Measurements from ENCODE around the gene H1-8. TPM values are rescaled to one million over a fixed set of nuclear protein-coding genes. Genes with fewer than 3 reads are reported as not detected.

H1-8 gene
- total RNA-seq, 1 donor from 2014 or later: not detected

- no peak for DNase-seq (ENCODE audit: low spot score in 2 of 2)
- Histone ChIP-seq H3K27ac (peak overlapping the region; percentile 89 to 92), H3K4me3 (peak overlapping the region; percentile 37 to 45), H3K36me3 (no peaks in the 10 kb centered on the region), H3K4me1 (peaks cover 46 to 78% of the 10 kb centered on the region in 2 donors), H3K9me3 (no peaks in the 10 kb centered on the region), H3K27me3 (no peaks in the 10 kb centered on the region)
- TF ChIP-seq CTCF (IDR thresholded peaks at IDR 0.05): no peak
- intact Hi-C loops (cut with DNase I): loop anchor here (1.0 to 2.0 kb wide), 3 partner anchors 9 to 37 kb away; no protein-coding TSS in a partner anchor
Measured at GRCh38 chr3:129595544-129596193, 52.7 kb downstream of the H1-8 start.

GRCh38 chr3:129596194-129597086, 53.5 kb downstream of the H1-8 start:
- Histone ChIP-seq H3K4me3 (peak overlapping the region; percentile 37 to 45), H3K4me1 (peaks cover 46 to 84% of the 10 kb centered on the region in 2 donors), H3K27ac (peak overlapping the region; percentile 89 to 92), H3K27me3 (no peaks in the 10 kb centered on the region), H3K9me3 (no peaks in the 10 kb centered on the region), H3K36me3 (no peaks in the 10 kb centered on the region)
- intact Hi-C loops (cut with DNase I): loop anchor here (1.0 to 2.0 kb wide), 3 partner anchors 8 to 38 kb away; no protein-coding TSS in a partner anchor
- no peak for TF ChIP-seq CTCF (IDR thresholded peaks at IDR 0.05)
- peak; percentile 79 to 95 for DNase-seq (ENCODE audit: low spot score in 2 of 2)

- intact Hi-C loops (cut with DNase I): loop anchor here (2.0 kb wide), 1 partner anchor 39 kb away; no protein-coding TSS in a partner anchor
- Histone ChIP-seq H3K4me3 (peak overlapping the region in 1 of 2 donors; percentile 45), H3K4me1 (peaks cover 54 to 83% of the 10 kb centered on the region in 2 donors), H3K9me3 (no peaks in the 10 kb centered on the region), H3K36me3 (no peaks in the 10 kb centered on the region), H3K27ac (peak overlapping the region; percentile 89 to 92), H3K27me3 (no peaks in the 10 kb centered on the region)
- DNase-seq (ENCODE audit: low spot score in 2 of 2): no peak
- no peak for TF ChIP-seq CTCF (IDR thresholded peaks at IDR 0.05)
Measured at GRCh38 chr3:129597087-129597999, 54.4 kb downstream of the H1-8 start.

GRCh38 chr3:129598000-129598381, 55.0 kb downstream of the H1-8 start:
- peaks cover 61 to 83% of the 10 kb centered on the region in 2 donors for H3K4me1 ChIP-seq
- no peaks in the 10 kb centered on the region for H3K36me3 ChIP-seq
- H3K9me3 ChIP-seq: no peaks in the 10 kb centered on the region
- intact Hi-C loops (cut with DNase I): loop anchor here (2.0 kb wide), 1 partner anchor 39 kb away; no protein-coding TSS in a partner anchor
- DNase-seq (ENCODE audit: low spot score in 2 of 2): no peak
- TF ChIP-seq CTCF (IDR thresholded peaks at IDR 0.05): no peak
- H3K27me3 ChIP-seq: no peaks in the 10 kb centered on the region
- H3K4me3 ChIP-seq: no peak overlapping the region
- peak overlapping the region; percentile 89 to 92 for H3K27ac ChIP-seq

GRCh38 chr3:129598484-129598883, 55.5 kb downstream of the H1-8 start:
- no peak for TF ChIP-seq CTCF (IDR thresholded peaks at IDR 0.05)
- Histone ChIP-seq H3K9me3 (no peaks in the 10 kb centered on the region), H3K4me1 (peaks cover 57 to 81% of the 10 kb centered on the region in 2 donors), H3K27ac (peak overlapping the region; percentile 89 to 92), H3K4me3 (no peak overlapping the region), H3K36me3 (no peaks in the 10 kb centered on the region), H3K27me3 (no peaks in the 10 kb centered on the region)
- intact Hi-C loops (cut with DNase I): no loop called here
- no peak for DNase-seq (ENCODE audit: low spot score in 2 of 2)
